ENCODE results near the gene ZDHHC3.
A peak's percentile ranks its signal among the peaks of the same experiment; 100 is the strongest.

ZDHHC3 gene

GRCh38 chr3:44930911-44931310, 45.1 kb downstream of the ZDHHC3 start:
- no peak for DNase-seq (ENCODE audit: low read depth in 3 of 3, low spot score in 1 of 3)

GRCh38 chr3:44929782-44930181, 46.2 kb downstream of the ZDHHC3 start:
- DNase-seq (ENCODE audit: low read depth in 3 of 3, low spot score in 1 of 3), result no peak

GRCh38 chr3:44927371-44927770, 48.6 kb downstream of the ZDHHC3 start:
- DNase-seq (ENCODE audit: low read depth in 3 of 3, low spot score in 1 of 3), result no peak

GRCh38 chr3:44926921-44927320, 49.1 kb downstream of the ZDHHC3 start:
- DNase-seq (ENCODE audit: low read depth in 3 of 3, low spot score in 1 of 3), result no peak

DNA sequence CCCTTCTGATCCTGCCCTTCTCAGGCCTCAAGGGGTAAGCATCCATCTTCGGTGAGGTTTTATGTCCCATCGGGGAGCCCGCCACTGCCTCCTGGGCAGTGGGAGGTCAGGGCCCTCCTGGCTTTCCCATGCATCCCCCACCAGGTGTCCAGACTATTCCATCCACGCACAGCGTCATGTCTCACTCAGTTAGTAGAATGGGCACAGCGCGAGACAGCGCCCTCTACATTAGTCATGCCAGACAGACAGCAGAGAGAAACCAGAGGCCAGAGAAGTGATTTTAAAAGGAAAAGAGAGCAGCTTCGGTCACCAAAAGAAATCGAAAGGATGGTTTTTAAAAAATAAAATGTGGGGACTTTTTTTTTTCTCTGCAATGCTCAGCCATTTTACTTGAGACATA, 49.8 kb downstream of the ZDHHC3 start:
- DNase-seq (ENCODE audit: low read depth in 3 of 3, low spot score in 1 of 3), result no peak

GRCh38 chr3:44924457-44925084, 51.4 kb downstream of the ZDHHC3 start:
- no peak for DNase-seq (ENCODE audit: low read depth in 3 of 3, low spot score in 1 of 3)

DNA sequence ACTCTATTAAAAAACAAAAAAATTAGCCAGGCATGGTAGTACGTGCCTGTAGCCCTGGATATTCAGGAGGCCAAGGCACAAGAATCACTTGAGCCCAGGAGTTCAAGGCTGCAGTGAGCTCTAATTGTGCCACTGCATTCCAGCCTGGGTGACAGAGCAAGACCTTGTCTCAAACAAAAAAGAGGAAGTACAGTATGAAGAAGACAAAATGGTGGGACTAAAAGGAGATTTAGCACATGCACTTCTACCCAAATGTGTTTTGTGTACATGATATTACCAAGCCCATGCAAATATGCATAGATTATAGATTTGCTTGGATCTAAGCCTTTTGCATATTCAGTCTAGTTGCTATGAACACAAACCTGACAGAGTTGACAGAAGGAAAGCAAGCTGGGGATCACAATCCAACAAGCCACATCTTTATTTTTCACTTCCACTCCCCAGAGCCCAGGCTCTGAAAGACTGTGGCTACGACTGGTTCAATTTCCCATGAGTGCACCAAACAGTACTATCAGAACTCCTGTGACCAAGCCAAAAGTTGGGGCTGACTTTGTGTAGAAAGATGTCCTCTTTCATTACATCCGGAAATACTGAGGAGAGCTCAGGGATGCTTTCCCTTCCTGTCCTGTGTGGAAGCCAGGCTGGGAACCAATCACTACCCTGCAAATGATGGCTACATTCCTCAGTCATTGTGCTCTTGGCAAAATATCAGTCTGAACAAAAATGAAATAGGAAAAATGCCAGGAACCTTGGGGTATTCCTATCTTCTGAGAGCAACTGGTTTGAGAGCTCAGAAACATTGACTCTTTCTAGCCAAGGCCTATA, 52.1 kb downstream of the ZDHHC3 start:
- DNase-seq (ENCODE audit: low read depth in 3 of 3, low spot score in 1 of 3), result no peak

GRCh38 chr3:44920081-44920480, 55.9 kb downstream of the ZDHHC3 start:
- no peak for DNase-seq (ENCODE audit: low read depth in 3 of 3, low spot score in 1 of 3)

- DNase-seq (ENCODE audit: low read depth in 3 of 3, low spot score in 1 of 3), result no peak
These were observed 57.4 kb downstream of the ZDHHC3 start for GRCh38 chr3:44918581-44918980.

DNA sequence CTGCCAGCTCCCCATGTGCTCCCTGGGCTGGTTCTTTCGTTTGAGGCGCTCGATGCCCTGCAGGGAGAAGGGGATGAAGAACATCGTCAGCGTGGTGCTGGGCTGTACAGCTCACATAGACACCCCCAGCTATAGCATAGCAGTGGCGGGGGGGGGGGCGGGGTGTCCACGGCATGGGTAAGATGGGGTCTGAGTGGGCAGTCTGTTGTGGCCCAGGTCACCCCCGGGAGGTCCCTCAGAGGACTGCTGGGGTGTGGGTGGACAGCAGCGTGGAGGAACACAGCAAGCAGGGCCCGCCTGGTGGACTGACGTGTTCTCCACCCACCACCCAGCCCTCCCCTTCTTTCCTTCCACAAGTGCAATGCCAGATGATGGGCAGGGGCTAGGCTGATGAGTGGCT, 57.9 kb downstream of the ZDHHC3 start:
- DNase-seq (ENCODE audit: low read depth in 3 of 3, low spot score in 1 of 3), result no peak

DNA sequence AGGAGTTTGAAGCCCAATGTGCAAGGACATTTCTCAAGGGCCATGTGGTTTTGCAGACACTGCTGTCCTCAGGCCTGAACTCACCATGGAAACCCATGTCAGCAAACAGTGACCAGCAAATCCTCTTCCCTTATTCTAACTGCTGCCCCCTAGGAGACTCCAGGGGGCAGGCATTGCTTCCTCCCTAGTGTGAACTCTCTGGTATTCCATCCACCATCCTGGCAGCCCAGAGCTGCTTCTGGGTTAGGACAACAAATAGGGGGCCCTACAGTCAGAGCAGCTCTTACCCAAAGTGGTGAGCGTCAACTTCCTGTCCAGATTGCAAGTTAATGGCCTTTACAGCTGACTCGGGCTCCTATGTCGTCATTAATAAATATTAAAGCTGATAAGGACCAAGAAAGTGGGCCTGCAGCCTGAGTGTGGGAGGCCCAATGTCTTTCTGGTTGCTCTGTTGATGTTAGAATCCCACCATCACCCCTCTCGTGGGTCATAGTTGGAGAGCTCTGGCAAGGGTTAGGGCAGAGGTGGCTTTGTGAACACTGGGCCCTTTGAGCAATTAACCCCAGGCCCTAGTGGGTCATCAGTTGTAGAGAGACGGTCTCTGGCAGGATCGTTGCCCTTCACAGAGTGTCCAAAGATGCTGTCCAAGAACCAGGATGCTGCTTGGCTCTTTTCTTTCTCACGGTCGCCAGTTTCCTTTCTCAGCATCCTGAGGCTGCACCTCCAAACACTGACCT, 60.1 kb downstream of the ZDHHC3 start:
- no peak for DNase-seq (ENCODE audit: low read depth in 3 of 3, low spot score in 1 of 3)

- DNase-seq (ENCODE audit: low read depth in 3 of 3, low spot score in 1 of 3), result no peak
These were observed 61.0 kb downstream of the ZDHHC3 start for GRCh38 chr3:44914936-44915335.

DNA sequence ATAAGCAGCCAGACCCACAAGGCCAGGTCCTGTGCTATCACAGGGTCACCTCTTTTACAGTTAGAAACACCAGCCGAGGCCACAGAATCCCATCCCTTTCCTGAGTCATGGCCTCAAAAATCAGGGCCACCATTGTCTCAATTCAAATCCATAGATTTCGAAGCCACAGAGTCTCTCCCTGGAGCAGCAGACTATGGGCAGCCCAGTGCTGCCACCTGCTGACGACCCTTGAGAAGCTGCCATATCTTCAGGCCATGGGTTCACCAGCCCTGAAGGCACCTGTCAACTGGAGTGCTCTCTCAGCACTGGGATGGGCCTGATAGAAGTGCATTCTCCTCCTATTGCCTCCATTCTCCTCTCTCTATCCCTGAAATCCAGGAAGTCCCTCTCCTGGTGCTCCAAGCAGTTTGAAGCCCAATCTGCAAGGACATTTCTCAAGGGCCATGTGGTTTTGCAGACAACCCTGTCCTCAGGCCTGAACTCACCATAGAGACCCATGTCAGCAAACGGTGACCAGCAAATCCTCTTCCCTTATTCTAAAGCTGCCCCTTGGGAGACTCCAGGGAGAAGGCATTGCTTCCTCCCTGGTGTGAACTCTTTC, 62.0 kb downstream of the ZDHHC3 start:
- peak; percentile 9 to 54 (median 27) for DNase-seq (ENCODE audit: low read depth in 3 of 3, low spot score in 1 of 3)

DNA sequence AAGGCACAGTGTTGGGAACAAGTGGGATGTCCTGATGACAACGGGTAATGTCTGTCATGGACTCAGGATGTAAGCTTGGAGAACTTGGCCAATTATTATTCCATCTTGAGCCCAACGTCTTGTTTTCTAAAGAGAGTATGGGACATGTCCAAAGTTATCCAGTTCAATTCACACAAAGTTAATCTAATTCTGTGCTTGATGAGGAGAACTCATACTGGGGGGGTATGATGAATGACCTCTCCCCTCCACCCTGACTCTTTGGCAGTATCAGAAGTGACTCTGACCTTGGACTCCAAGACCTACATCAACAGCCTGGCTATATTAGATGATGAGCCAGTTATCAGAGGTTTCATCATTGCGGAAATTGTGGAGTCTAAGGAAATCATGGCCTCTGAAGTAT, 65.3 kb downstream of the ZDHHC3 start:
- no peak for DNase-seq (ENCODE audit: low read depth in 3 of 3, low spot score in 1 of 3)

- DNase-seq (ENCODE audit: low read depth in 3 of 3, low spot score in 1 of 3), result no peak
These were observed 66.9 kb downstream of the ZDHHC3 start for GRCh38 chr3:44909063-44909462.

DNA sequence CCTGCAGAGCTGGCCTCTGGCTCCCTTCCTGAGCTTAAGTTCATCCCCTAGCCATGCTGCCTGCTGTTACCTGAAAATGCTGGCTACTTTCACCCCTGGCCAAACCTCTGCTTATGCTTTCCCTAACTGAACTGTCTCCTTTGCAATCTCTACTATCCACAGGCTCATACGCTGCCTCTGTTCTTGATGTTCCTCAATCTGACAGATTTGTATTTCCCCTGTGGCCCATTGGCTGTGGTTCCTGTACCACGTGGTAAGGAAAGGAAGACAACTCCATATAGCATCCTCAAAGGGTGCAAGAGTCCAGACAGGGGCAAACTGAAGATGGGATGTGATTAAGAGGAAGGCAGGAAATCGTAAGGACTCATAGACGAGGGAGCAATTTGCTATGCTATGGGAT, 68.4 kb downstream of the ZDHHC3 start:
- no peak for DNase-seq (ENCODE audit: low read depth in 3 of 3, low spot score in 1 of 3)

DNA sequence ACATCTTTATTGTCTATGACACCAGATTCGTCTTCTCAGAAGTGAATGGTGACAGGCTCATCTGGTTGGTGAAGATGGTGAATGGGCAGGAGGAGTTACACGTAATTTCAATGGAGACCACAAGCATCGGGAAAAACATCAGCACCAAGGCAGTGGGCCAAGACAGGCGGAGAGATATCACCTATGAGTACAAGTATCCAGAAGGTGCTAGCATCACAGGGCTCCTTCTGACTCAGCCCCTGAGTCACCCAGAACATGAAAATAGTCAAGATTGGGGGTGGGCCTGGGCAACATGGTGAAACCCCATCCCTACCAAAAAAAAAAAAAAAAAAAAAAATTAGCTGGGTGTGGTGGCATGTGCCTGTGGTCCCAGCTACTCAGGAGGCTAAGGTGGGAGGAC, 69.0 kb downstream of the ZDHHC3 start:
- no peak for DNase-seq (ENCODE audit: low read depth in 3 of 3, low spot score in 1 of 3)

DNA sequence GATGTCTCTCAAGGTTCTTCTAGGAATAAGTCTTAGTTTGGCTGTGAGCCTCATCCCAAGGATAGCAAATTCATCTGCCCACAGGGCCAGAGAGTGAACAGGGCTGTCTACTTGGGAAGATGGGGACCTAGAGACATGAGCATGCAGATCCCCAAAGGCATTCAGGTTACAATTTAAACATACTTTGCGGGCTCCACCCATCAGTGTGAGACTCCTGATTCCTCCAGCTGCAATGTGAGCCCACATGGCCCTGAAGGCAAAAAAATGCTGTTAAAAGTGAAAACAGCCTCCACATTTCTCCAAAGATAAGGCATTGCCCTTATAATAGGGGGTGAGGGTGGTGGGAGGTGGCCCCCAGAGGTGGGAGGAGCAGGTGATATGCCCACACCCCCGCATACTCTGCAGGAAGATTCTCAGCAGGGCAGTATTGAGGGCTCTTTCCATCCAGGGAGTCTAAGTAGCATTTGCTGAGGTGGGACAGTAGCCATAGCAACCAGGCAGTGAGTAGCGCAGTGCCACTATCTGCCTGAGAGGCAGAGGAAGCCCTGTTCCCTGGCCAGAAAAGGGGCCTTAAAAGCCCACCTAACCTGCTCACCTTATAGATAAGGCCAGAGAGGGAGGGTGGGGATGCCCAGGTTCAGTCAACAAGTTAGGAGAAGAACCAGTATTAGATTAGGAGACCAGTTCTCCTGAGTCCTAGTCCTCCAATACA, 70.4 kb downstream of the ZDHHC3 start:
- no peak for DNase-seq (ENCODE audit: low read depth in 3 of 3, low spot score in 1 of 3)

DNA sequence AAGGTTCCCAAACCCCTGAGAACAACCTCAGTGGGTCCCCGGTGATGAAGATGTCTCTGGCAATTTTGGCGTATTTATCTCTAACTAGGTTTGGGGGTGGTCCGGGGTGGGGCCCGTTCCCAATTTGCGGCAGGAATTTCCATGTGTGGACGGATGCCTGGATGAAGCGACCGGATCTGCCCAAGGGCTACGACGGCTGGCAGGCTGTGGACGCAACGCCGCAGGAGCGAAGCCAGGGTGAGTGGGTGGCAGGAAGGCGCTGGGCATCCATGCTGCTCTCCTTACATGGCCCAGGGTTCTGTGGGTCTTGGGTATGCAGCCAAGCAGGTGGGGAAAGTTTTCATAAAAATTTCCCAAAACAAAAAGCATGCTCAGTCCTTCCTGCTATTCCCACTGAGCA, 72.2 kb downstream of the ZDHHC3 start:
- DNase-seq (ENCODE audit: low read depth in 3 of 3, low spot score in 1 of 3), result no peak

- no peak for DNase-seq (ENCODE audit: low read depth in 3 of 3, low spot score in 1 of 3)
These were observed 72.7 kb downstream of the ZDHHC3 start for GRCh38 chr3:44903314-44903713.

DNA sequence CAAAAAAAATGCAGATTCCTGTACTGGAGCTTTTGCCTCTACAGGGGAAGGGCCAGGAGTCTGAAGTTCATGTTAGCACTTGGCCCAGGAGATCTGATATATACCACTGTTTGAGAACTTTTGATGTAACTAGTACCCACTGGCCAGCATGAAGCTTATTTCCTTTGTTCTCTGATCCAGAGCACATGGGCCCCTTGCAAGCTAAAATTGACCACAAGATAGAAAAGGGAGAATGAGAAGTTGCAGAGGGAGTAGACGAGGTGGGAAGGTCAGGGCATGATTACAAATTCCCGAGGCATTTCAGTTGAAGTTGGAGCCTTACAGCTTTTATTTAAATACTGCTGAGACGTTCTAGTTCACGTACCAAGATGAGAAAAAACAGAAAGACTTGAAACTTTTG, 73.3 kb downstream of the ZDHHC3 start:
- no peak for DNase-seq (ENCODE audit: low read depth in 3 of 3, low spot score in 1 of 3)

Measured in stimulated activated CD4-positive, alpha-beta T cell treated with anti-CD3 and anti-CD28 coated beads, TNF-alpha, amount 100 ng/mL, for 1 hour (primary cell).